GM12891 (cell line): ENCODE results near the gene FGGY.

Experiments used
- POLR2A ChIP-seq: IDR thresholded peaks from 2 replicates; pipeline ENCODE4 v1.6.1; 2011; ENCODE audit warnings: low read depth, low read length, control low read depth
- POLR2AphosphoS5 ChIP-seq: IDR thresholded peaks from 2 replicates; pipeline ENCODE4 v1.6.1; 2011; ENCODE audit warnings: low read depth, low read length, control low read depth
- POU2F2 ChIP-seq: IDR thresholded peaks from 2 replicates; pipeline ENCODE4 v1.6.1; 2011; ENCODE audit warnings: low read depth, mild to moderate bottlenecking, control low read depth, low read length, moderate library complexity
- SPI1 ChIP-seq: IDR thresholded peaks from 2 replicates; pipeline ENCODE4 v1.6.1; 2011; ENCODE audit warnings: low read depth, low read length, control low read depth
- TAF1 ChIP-seq: IDR thresholded peaks from 2 replicates; pipeline ENCODE4 v1.6.1; 2011; ENCODE audit warnings: low read depth, low read length, control low read depth

- TF ChIP-seq POLR2A (no peak), POLR2AphosphoS5 (no peak), SPI1 (no peak), POU2F2 (no peak), TAF1 (no peak)
These were observed 271.5 kb downstream of the FGGY start for GRCh38 chr1:59568158-59568935.
